Lower lobe of right lung (tissue), 2 donors: ENCODE data around the gene SYTL2. TPM values are rescaled to one million over a fixed set of nuclear protein-coding genes. Genes with fewer than 3 reads are reported as not detected.

Experiments used
- ATAC-seq, 2 donors: fragments of 200-7000 bp; cut with Tn5 transposase; one replicate each; pipeline ENCODE4 v1.9.1; 2020 to 2022; ENCODE audit warnings: mild to moderate bottlenecking in 2 of 2, moderate library complexity in 2 of 2
- DNase-seq: peaks from one replicate; pipeline ENCODE4 v3.0.0-alpha.2; 2020
- H3K27ac ChIP-seq: fragments of 200-600 bp; one replicate; pipeline ENCODE4 v1.8.0; 2022
- H3K27me3 ChIP-seq: fragments of 200-600 bp; one replicate; pipeline ENCODE4 v1.8.0; 2022; ENCODE audit warnings: low read depth
- H3K36me3 ChIP-seq: fragments of 200-600 bp; one replicate; pipeline ENCODE4 v1.8.0; 2022; ENCODE audit warnings: mild to moderate bottlenecking
- H3K4me1 ChIP-seq: fragments of 200-600 bp; one replicate; pipeline ENCODE4 v1.8.0; 2022
- H3K4me3 ChIP-seq: fragments of 200-600 bp; one replicate; pipeline ENCODE4 v1.8.0; 2022; ENCODE audit warnings: mild to moderate bottlenecking
- H3K9me3 ChIP-seq: fragments of 200-600 bp; one replicate; pipeline ENCODE4 v1.8.0; 2022
- CTCF ChIP-seq: fragments of 200-600 bp; IDR thresholded peaks from one replicate; pipeline ENCODE4 v1.8.0; 2022; ENCODE audit warnings: antibody characterized with exemption, mild to moderate bottlenecking
- intact Hi-C: fragments of 100-400 bp; cut with DNase I; formaldehyde crosslinking; loops from one replicate; pipeline ENCODE4 v1.11.0; 2022
- total RNA-seq: library from RNA; stranded (reverse); fragmentation: NEBNext Ultra II Directional; extraction: Animal tissue kit (Norgen Biotek cat#: 25700); gene quantifications from one replicate; pipeline ENCODE4 v1.2.1, GENCODE V29; 2021
- donor health status: DM: no; HTN: yes; CAD: no; lungs with severe emphysema.

Gene SYTL2
- total RNA-seq, 1 donor from 2014 or later = 23.6 TPM

- peak; percentile 78 to 80 for ATAC-seq
- intact Hi-C loops = no loop called here
- Histone ChIP-seq H3K27ac (peak within 1 kb of the TSS; percentile 50), H3K4me1 (peaks cover 14% of the 10 kb centered on the region), H3K9me3 (no peaks in the 10 kb centered on the region), H3K4me3 (peak within 1 kb of the TSS; percentile 40), H3K27me3 (no peaks in the 10 kb centered on the region), H3K36me3 (no peaks in the 10 kb centered on the region)
- TF ChIP-seq CTCF = no peak
- peak; percentile 54 for DNase-seq
Measured at GRCh38 chr11:85685820-85686459, 125.0 kb downstream of the SYTL2 start, which contains the start of gene CCDC89. TSS of gene CCDC89 (minus strand) at chr11:85686195. CDS start at chr11:85686130, 65 bp downstream.

GRCh38 chr11:85685125-85685819 lies 125.7 kb downstream of the SYTL2 start:
- Histone ChIP-seq H3K36me3 (no peaks in the 10 kb centered on the region), H3K4me3 (peak overlapping the region; percentile 40), H3K4me1 (peaks cover 14% of the 10 kb centered on the region), H3K27ac (peak overlapping the region; percentile 48), H3K9me3 (no peaks in the 10 kb centered on the region), H3K27me3 (no peaks in the 10 kb centered on the region)
- DNase-seq (peak; percentile 48), ATAC-seq (peak; percentile 38 to 75)
- no peak for TF ChIP-seq CTCF
- intact Hi-C loops = no loop called here

- intact Hi-C loops = no loop called here
- peak; percentile 82 to 89 for ATAC-seq
- peak overlapping the region; percentile 54 for H3K27ac ChIP-seq
- peak; percentile 80 for DNase-seq
- TF ChIP-seq CTCF = no peak
- no peaks in the 10 kb centered on the region for H3K27me3 ChIP-seq
- H3K4me3 ChIP-seq = peak overlapping the region; percentile 63
- H3K9me3 ChIP-seq = no peaks in the 10 kb centered on the region
- H3K4me1 ChIP-seq = peaks cover 14% of the 10 kb centered on the region
- H3K36me3 ChIP-seq = no peaks in the 10 kb centered on the region
Measured at GRCh38 chr11:85682330-85683305, 128.3 kb downstream of the SYTL2 start.

- Histone ChIP-seq H3K4me1 (peaks cover 10% of the 10 kb centered on the region), H3K9me3 (no peaks in the 10 kb centered on the region), H3K27ac (no peak overlapping the region), H3K36me3 (no peaks in the 10 kb centered on the region), H3K27me3 (no peaks in the 10 kb centered on the region), H3K4me3 (no peak overlapping the region)
- ATAC-seq = no peak
- no peak for DNase-seq
- intact Hi-C loops = no loop called here
- TF ChIP-seq CTCF = no peak
Measured at GRCh38 chr11:85680897-85681296, 130.0 kb downstream of the SYTL2 start.

- no peak for TF ChIP-seq CTCF
- Histone ChIP-seq H3K36me3 (no peaks in the 10 kb centered on the region), H3K27me3 (no peaks in the 10 kb centered on the region), H3K4me3 (no peak overlapping the region), H3K4me1 (peaks cover 8% of the 10 kb centered on the region), H3K27ac (no peak overlapping the region), H3K9me3 (no peaks in the 10 kb centered on the region)
- ATAC-seq (no peak), DNase-seq (no peak)
- intact Hi-C loops = no loop called here
Measured at GRCh38 chr11:85679576-85679975, 131.4 kb downstream of the SYTL2 start.
